Measurements from ENCODE around the gene JMJD8. TPM values are rescaled to one million over a fixed set of nuclear protein-coding genes. Genes with fewer than 3 reads are reported as not detected.

The JMJD8 gene
- total and polyA plus RNA-seq, 2 donors from 2014 or later, result 75.0 to 80.4 TPM

DNA sequence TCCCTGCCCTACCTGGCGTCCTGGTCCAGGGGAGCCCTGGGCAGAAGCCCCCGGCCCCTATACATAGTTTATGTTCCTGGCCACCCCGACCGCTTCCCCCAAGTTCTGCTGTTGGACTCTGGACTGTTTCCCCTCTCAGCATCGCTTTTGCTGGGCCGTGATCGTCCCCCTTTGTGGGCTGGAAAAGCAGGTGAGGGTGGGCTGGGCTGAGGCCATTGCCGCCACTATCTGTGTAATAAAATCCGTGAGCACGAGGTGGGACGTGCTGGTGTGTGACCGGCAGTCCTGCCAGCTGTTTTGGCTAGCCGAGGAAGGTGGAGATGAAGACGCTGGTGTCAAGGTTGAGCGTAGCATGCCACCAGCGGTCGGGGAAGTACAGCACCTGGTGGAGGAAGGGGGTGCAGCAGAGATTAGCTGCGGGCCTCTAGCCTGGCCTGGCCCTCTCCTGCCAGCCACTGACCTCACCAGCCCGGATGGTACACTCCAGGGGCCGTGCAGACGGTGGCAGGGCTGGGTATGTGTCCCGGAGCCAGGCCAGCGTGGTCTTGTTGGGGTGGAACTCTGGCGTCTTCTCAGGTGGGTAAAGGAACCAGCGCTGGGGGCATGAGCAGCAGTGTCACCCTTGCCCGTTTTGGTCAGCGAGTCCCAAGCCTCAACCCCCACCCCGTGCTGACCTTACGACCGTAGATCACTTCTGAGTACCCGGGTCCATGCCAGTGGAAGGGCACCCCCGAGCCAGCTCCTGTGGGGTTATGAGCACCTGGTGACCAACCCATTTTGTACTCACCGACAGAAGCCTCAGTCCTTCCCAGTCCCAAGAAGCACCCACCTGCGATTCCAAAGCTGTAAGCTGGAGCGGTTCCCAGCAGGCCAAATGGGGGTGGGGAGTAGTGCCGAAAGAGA is 1.4 kb downstream of the JMJD8 start:
- Histone ChIP-seq H3K4me3 (ENCODE audit: low read length in 3 of 3) (peak overlapping the region in 1 of 3 donors; percentile 73), H3K9me3 (ENCODE audit: control insufficient read depth in 2 of 3, insufficient read depth in 1 of 3, low read length in 3 of 3) (no peaks in the 10 kb centered on the region), H3K27ac (ENCODE audit: low read depth in 2 of 2, low read length in 2 of 2) (no peak overlapping the region), H3K4me1 (ENCODE audit: control insufficient read depth in 2 of 3, insufficient read depth in 2 of 3, low read depth in 1 of 3, low read length in 3 of 3) (peaks cover 0 to 42% (median 12%) of the 10 kb centered on the region in 3 donors), H3K9ac (ENCODE audit: low read length in 3 of 3) (no peak overlapping the region), H3K36me3 (ENCODE audit: control insufficient read depth in 2 of 3, insufficient read depth in 3 of 3, low read length in 3 of 3) (peaks cover 5 to 22% (median 8%) of the 10 kb centered on the region in 3 donors), H3K27me3 (ENCODE audit: control insufficient read depth, insufficient read depth, low read length) (no peaks in the 10 kb centered on the region)
- TF ChIP-seq, protein P1, sequence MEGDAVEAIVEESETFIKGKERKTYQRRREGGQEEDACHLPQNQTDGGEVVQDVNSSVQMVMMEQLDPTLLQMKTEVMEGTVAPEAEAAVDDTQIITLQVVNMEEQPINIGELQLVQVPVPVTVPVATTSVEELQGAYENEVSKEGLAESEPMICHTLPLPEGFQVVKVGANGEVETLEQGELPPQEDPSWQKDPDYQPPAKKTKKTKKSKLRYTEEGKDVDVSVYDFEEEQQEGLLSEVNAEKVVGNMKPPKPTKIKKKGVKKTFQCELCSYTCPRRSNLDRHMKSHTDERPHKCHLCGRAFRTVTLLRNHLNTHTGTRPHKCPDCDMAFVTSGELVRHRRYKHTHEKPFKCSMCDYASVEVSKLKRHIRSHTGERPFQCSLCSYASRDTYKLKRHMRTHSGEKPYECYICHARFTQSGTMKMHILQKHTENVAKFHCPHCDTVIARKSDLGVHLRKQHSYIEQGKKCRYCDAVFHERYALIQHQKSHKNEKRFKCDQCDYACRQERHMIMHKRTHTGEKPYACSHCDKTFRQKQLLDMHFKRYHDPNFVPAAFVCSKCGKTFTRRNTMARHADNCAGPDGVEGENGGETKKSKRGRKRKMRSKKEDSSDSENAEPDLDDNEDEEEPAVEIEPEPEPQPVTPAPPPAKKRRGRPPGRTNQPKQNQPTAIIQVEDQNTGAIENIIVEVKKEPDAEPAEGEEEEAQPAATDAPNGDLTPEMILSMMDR (IDR thresholded peaks at IDR 0.05; ENCODE audit: borderline replicate concordance, extremely low read depth, insufficient read depth), result no peak
- no peak for FAIRE-seq
- intact Hi-C loops (cut with DNase I), result no loop called here
- no peak for DNase-seq

DNA sequence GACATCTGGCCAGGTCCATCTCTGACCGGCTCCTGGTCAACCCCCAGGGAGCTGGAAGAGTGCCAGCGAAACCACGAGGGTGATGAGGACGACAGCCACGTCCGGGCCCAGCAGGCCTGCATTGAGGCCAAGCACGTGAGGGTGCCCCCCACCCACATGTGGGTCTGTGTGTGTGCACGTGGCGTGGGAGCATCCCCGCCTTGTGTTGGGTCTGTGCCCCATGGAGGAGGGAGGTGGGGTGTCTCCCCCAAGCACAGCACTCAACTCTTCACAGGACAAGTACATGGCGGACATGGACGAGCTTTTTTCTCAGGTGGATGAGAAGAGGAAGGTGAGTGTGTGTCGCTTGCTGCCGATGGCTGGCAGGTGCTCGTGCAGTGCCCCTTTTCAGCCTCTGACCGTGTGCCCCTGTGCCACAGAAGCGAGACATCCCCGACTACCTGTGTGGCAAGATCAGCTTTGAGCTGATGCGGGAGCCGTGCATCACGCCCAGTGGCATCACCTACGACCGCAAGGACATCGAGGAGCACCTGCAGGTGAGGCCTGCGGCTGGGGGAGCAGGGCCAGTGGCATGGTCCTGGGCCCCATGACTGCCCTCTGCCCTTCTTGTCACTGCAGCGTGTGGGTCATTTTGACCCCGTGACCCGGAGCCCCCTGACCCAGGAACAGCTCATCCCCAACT is 2.2 kb downstream of the JMJD8 start:
- H3K27ac ChIP-seq (ENCODE audit: low read depth in 2 of 2, low read length in 2 of 2), result peak overlapping the region in 1 of 2 donors; percentile 34
- no peak for FAIRE-seq
- no peaks in the 10 kb centered on the region for H3K27me3 ChIP-seq (ENCODE audit: control insufficient read depth, insufficient read depth, low read length)
- H3K9ac ChIP-seq (ENCODE audit: low read length in 3 of 3), result no peak overlapping the region
- intact Hi-C loops (cut with DNase I), result no loop called here
- peak overlapping the region in 1 of 3 donors; percentile 79 for H3K4me3 ChIP-seq (ENCODE audit: low read length in 3 of 3)
- peaks cover 5 to 21% (median 8%) of the 10 kb centered on the region in 3 donors for H3K36me3 ChIP-seq (ENCODE audit: control insufficient read depth in 2 of 3, insufficient read depth in 3 of 3, low read length in 3 of 3)
- TF ChIP-seq, protein P1 (IDR thresholded peaks at IDR 0.05; ENCODE audit: borderline replicate concordance, extremely low read depth, insufficient read depth), result no peak
- no peaks in the 10 kb centered on the region for H3K9me3 ChIP-seq (ENCODE audit: control insufficient read depth in 2 of 3, insufficient read depth in 1 of 3, low read length in 3 of 3)
- DNase-seq, result no peak
- peaks cover 0 to 42% (median 12%) of the 10 kb centered on the region in 3 donors for H3K4me1 ChIP-seq (ENCODE audit: control insufficient read depth in 2 of 3, insufficient read depth in 2 of 3, low read depth in 1 of 3, low read length in 3 of 3)

DNA sequence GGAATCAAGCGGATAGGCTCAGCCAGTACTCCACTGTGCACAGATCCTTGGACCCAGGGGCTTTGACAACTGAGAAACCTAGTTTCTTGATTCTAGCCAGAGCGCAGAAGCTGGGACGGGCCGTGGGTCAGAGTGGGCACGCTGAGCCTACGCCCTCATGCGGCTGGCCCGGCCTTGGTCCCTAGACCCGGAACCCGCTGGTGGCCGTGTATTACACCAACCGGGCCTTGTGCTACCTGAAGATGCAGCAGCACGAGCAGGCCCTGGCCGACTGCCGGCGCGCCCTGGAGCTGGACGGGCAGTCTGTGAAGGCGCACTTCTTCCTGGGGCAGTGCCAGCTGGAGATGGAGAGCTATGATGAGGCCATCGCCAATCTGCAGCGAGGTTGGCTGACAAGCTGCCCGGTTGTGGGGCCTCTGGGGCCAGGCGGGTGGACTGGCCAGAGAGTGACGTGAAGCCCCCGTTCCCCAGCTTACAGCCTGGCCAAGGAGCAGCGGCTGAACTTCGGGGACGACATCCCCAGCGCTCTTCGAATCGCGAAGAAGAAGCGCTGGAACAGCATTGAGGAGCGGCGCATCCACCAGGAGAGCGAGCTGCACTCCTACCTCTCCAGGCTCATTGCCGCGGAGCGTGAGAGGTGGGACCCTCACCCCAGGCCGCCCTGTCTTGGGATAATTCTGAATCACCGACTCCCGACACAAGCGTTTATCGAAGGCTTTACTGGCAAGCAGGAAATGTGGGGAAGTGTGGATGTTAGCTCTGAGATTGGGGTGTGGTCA is 3.0 kb downstream of the JMJD8 start:
- FAIRE-seq (no peak), DNase-seq (no peak)
- Histone ChIP-seq H3K36me3 (ENCODE audit: control insufficient read depth in 2 of 3, insufficient read depth in 3 of 3, low read length in 3 of 3) (peaks cover 5 to 19% (median 8%) of the 10 kb centered on the region in 3 donors), H3K27ac (ENCODE audit: low read depth in 2 of 2, low read length in 2 of 2) (peak overlapping the region in 1 of 2 donors; percentile 34), H3K4me3 (ENCODE audit: low read length in 3 of 3) (peak overlapping the region; percentile 42 to 79 (median 77)), H3K4me1 (ENCODE audit: control insufficient read depth in 2 of 3, insufficient read depth in 2 of 3, low read depth in 1 of 3, low read length in 3 of 3) (peaks cover 0 to 42% (median 12%) of the 10 kb centered on the region in 3 donors), H3K27me3 (ENCODE audit: control insufficient read depth, insufficient read depth, low read length) (no peaks in the 10 kb centered on the region), H3K9me3 (ENCODE audit: control insufficient read depth in 2 of 3, insufficient read depth in 1 of 3, low read length in 3 of 3) (no peaks in the 10 kb centered on the region), H3K9ac (ENCODE audit: low read length in 3 of 3) (peak overlapping the region in 2 of 3 donors; percentile 64 to 71)
- intact Hi-C loops (cut with DNase I), result no loop called here
- TF ChIP-seq, protein P1 (IDR thresholded peaks at IDR 0.05; ENCODE audit: borderline replicate concordance, extremely low read depth, insufficient read depth), result no peak

All from kidney (tissue), 14 donors.